Omental fat pad (tissue), 4 donors: Measurements from ENCODE around the gene HDAC5. TPM values are rescaled to one million over a fixed set of nuclear protein-coding genes. Genes with fewer than 3 reads are reported as not detected.

Source experiments
- ATAC-seq: fragments of 150-250 bp; one replicate; pipeline ENCODE4 v1.9.1; 2016; ENCODE audit warnings: mild to moderate bottlenecking, moderate library complexity; ENCODE audit not compliant: low FRiP score
- DNase-seq: peaks from one replicate; pipeline ENCODE4 v3.0.0-alpha.2; 2019; ENCODE audit warnings: low spot score
- CTCF ChIP-seq, 3 donors: fragments of 450-650 bp; IDR thresholded peaks; one replicate each; pipeline ENCODE4 v1.5.1; 2016 to 2017; ENCODE audit warnings: antibody characterized with exemption in 3 of 3, mild to moderate bottlenecking in 3 of 3, moderate library complexity in 2 of 3
- total RNA-seq, 4 donors: library from RNA; depleted of rRNA; stranded (reverse); fragments of >200 nt; gene quantifications; one replicate each; pipeline ENCODE4 v1.1.0, GENCODE V29; 2016

HDAC5 gene
- total RNA-seq, 4 donors from 2014 or later: 52.5 to 91.9 (median 62.4) TPM

- no peak for TF ChIP-seq CTCF (IDR thresholded peaks at IDR 0.05)
- DNase-seq (no peak), ATAC-seq (no peak)
Measured at GRCh38 chr17:44076716-44077594, 46.5 kb downstream of the HDAC5 start.

GRCh38 chr17:44075598-44076293, 47.7 kb downstream of the HDAC5 start:
- no peak for ATAC-seq
- no peak for DNase-seq
- no peak for TF ChIP-seq CTCF (IDR thresholded peaks at IDR 0.05)

- ATAC-seq (no peak), DNase-seq (no peak)
- TF ChIP-seq CTCF (IDR thresholded peaks at IDR 0.05): no peak
Measured at GRCh38 chr17:44074911-44075285, 48.5 kb downstream of the HDAC5 start.

GRCh38 chr17:44074231-44074910, 49.1 kb downstream of the HDAC5 start:
- ATAC-seq (no peak), DNase-seq (no peak)
- TF ChIP-seq CTCF (IDR thresholded peaks at IDR 0.05): no peak

GRCh38 chr17:44071772-44072171, 51.7 kb downstream of the HDAC5 start:
- TF ChIP-seq CTCF (IDR thresholded peaks at IDR 0.05): no peak
- ATAC-seq: no peak
- DNase-seq: no peak

- TF ChIP-seq CTCF (IDR thresholded peaks at IDR 0.05): no peak
- no peak for ATAC-seq
- DNase-seq: no peak
Measured at GRCh38 chr17:44071198-44071520, 52.3 kb downstream of the HDAC5 start.
